ENCODE data around the gene ELP5. TPM values are rescaled to one million over a fixed set of nuclear protein-coding genes. Genes with fewer than 3 reads are reported as not detected.

ELP5 gene
- total RNA-seq, 1 donor: 21.7 TPM

- Histone ChIP-seq H3K27me3 (ENCODE audit: insufficient read depth, low read length) (peaks cover 15% of the 10 kb centered on the region), H2AFZ (ENCODE audit: low read length) (peak overlapping the region; percentile 88), H3K4me2 (ENCODE audit: insufficient read depth, low read length) (peak overlapping the region; percentile 47), H3K4me3 (ENCODE audit: insufficient read depth, low read length) (peak overlapping the region; percentile 36), H3K36me3 (ENCODE audit: insufficient read depth, low read length) (peaks cover 12% of the 10 kb centered on the region), H4K20me1 (ENCODE audit: insufficient read depth, low read length) (no peaks in the 10 kb centered on the region), H3K9me3 (ENCODE audit: low read depth, low read length) (no peaks in the 10 kb centered on the region), H3K4me1 (ENCODE audit: insufficient read depth, low read length) (peaks cover 19% of the 10 kb centered on the region), H3K79me2 (ENCODE audit: insufficient read depth, low read length) (no peaks in the 10 kb centered on the region), H3K27ac (ENCODE audit: low read depth, low read length) (no peak overlapping the region)
- no peak for TF ChIP-seq CTCF (IDR thresholded peaks at IDR 0.05; ENCODE audit: extremely low read depth, low read depth, low read length)
- peak; percentile 80 for DNase-seq (ENCODE audit: insufficient read length, low spot score, missing footprints)
Measured at GRCh38 chr17:7262935-7263800, 11.2 kb downstream of the ELP5 start.

GRCh38 chr17:7263801-7264078 is 11.7 kb downstream of the ELP5 start:
- peak overlapping the region; percentile 88 for H2AFZ ChIP-seq (ENCODE audit: low read length)

GRCh38 chr17:7266784-7267183 is 14.8 kb downstream of the ELP5 start:
- Histone ChIP-seq H3K36me3 (ENCODE audit: insufficient read depth, low read length) (no peaks in the 10 kb centered on the region), H3K4me1 (ENCODE audit: insufficient read depth, low read length) (peaks cover 12% of the 10 kb centered on the region), H3K4me2 (ENCODE audit: insufficient read depth, low read length) (no peak overlapping the region), H3K9me3 (ENCODE audit: low read depth, low read length) (no peaks in the 10 kb centered on the region), H2AFZ (ENCODE audit: low read length) (no peak overlapping the region), H3K79me2 (ENCODE audit: insufficient read depth, low read length) (no peaks in the 10 kb centered on the region), H3K27me3 (ENCODE audit: insufficient read depth, low read length) (peaks cover 12% of the 10 kb centered on the region), H3K27ac (ENCODE audit: low read depth, low read length) (no peak overlapping the region), H4K20me1 (ENCODE audit: insufficient read depth, low read length) (no peaks in the 10 kb centered on the region), H3K4me3 (ENCODE audit: insufficient read depth, low read length) (no peak overlapping the region)
- TF ChIP-seq CTCF (IDR thresholded peaks at IDR 0.05; ENCODE audit: extremely low read depth, low read depth, low read length): no peak
- DNase-seq (ENCODE audit: insufficient read length, low spot score, missing footprints): no peak

More at GRCh38 chr17:7263801-7264078, 11.7 kb downstream of the ELP5 start:
- no peak overlapping the region for H3K27ac ChIP-seq (ENCODE audit: low read depth, low read length)
- no peak for DNase-seq (ENCODE audit: insufficient read length, low spot score, missing footprints)
- H3K4me1 ChIP-seq (ENCODE audit: insufficient read depth, low read length): peaks cover 18% of the 10 kb centered on the region
- no peaks in the 10 kb centered on the region for H3K79me2 ChIP-seq (ENCODE audit: insufficient read depth, low read length)
- no peak overlapping the region for H3K4me3 ChIP-seq (ENCODE audit: insufficient read depth, low read length)
- no peaks in the 10 kb centered on the region for H4K20me1 ChIP-seq (ENCODE audit: insufficient read depth, low read length)
- H3K9me3 ChIP-seq (ENCODE audit: low read depth, low read length): no peaks in the 10 kb centered on the region
- no peak for TF ChIP-seq CTCF (IDR thresholded peaks at IDR 0.05; ENCODE audit: extremely low read depth, low read depth, low read length)
- peaks cover 9% of the 10 kb centered on the region for H3K36me3 ChIP-seq (ENCODE audit: insufficient read depth, low read length)
- H3K4me2 ChIP-seq (ENCODE audit: insufficient read depth, low read length): no peak overlapping the region
- peaks cover 15% of the 10 kb centered on the region for H3K27me3 ChIP-seq (ENCODE audit: insufficient read depth, low read length)

GRCh38 chr17:7279448-7279847 is 27.4 kb downstream of the ELP5 start:
- Histone ChIP-seq H3K4me1 (ENCODE audit: insufficient read depth, low read length) (peaks cover 9% of the 10 kb centered on the region), H3K4me2 (ENCODE audit: insufficient read depth, low read length) (no peak overlapping the region), H3K79me2 (ENCODE audit: insufficient read depth, low read length) (no peaks in the 10 kb centered on the region), H4K20me1 (ENCODE audit: insufficient read depth, low read length) (no peaks in the 10 kb centered on the region), H3K27me3 (ENCODE audit: insufficient read depth, low read length) (peaks cover 30% of the 10 kb centered on the region), H3K9me3 (ENCODE audit: low read depth, low read length) (no peaks in the 10 kb centered on the region), H3K27ac (ENCODE audit: low read depth, low read length) (no peak overlapping the region), H2AFZ (ENCODE audit: low read length) (no peak overlapping the region), H3K4me3 (ENCODE audit: insufficient read depth, low read length) (no peak overlapping the region), H3K36me3 (ENCODE audit: insufficient read depth, low read length) (no peaks in the 10 kb centered on the region)
- TF ChIP-seq CTCF (IDR thresholded peaks at IDR 0.05; ENCODE audit: extremely low read depth, low read depth, low read length): no peak
- DNase-seq (ENCODE audit: insufficient read length, low spot score, missing footprints): no peak

Data from osteoblast (primary cell).